ENCODE measurements around the gene AKIP1. TPM values are rescaled to one million over a fixed set of nuclear protein-coding genes. Genes with fewer than 3 reads are reported as not detected.

The AKIP1 gene
- total and polyA plus RNA-seq, 2 of the 8 experiments (the other 6 are each of a cell fraction or from before 2014, with no cell fraction given) = 17.8 to 29.6 TPM

DNA sequence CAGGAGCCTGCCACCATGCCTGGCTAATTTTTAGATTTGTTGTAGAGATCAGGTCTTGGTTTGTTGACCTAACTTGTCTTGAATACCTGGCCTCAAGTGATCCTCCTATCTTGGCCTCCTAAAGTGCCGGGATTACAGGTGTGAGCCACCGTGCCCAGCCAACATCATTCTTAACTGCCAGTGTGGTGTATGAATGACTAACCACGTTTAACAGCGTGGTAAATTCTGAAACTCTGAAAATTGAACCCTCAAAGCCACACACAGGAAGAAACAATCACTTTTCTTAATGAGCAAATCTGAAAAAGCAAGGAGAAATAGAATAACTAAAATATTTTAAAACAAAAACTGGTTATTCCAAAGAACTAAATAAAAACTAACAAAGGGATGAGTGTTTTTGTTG lies 45.9 kb downstream of the AKIP1 start:
- Histone ChIP-seq H3K9ac (replicated peaks in 1 of 4; ENCODE audit: extremely low read depth in 1 of 4, low read depth in 3 of 4, low read length in 3 of 4) (no peak overlapping the region), H4K91ac (replicated peaks; ENCODE audit: insufficient read length, low read length) (no peak overlapping the region), H2BK12ac (ENCODE audit: low read depth, low read length) (no peak overlapping the region), H3K56ac (replicated peaks; ENCODE audit: insufficient read length, low read depth, low read length) (no peak overlapping the region), H3K23ac (ENCODE audit: insufficient read length) (no peak overlapping the region), H3K27me3 (replicated peaks in 1 of 4; ENCODE audit: control insufficient read depth in 3 of 4, extremely low read depth in 1 of 4, insufficient read depth in 3 of 4, low read length in 3 of 4) (no peaks in the 10 kb centered on the region), H2BK5ac (ENCODE audit: low read depth, low read length) (no peak overlapping the region), H3K4me3 (ENCODE audit: extremely low read depth in 1 of 4, insufficient read depth in 2 of 4, low read depth in 3 of 4, low read length in 4 of 4) (no peak overlapping the region), H4K8ac (ENCODE audit: extremely low read depth, insufficient read depth, low read length) (no peak overlapping the region), H3K14ac (ENCODE audit: insufficient read length) (no peak overlapping the region), H3K36me3 (ENCODE audit: control insufficient read depth in 2 of 4, insufficient read depth in 4 of 4, low read length in 3 of 4) (peaks cover 0 to 9% (median 1%) of the 10 kb centered on the region in 4 experiments; a peak in 3 of 8 replicates), H2BK15ac (ENCODE audit: low read length) (no peak overlapping the region), H2BK120ac (replicated peaks; ENCODE audit: low read depth, low read length) (no peak overlapping the region), H3K23me2 (ENCODE audit: low read depth, low read length) (no peaks in the 10 kb centered on the region), H3K4me1 (replicated peaks in 1 of 4; ENCODE audit: control insufficient read depth in 3 of 4, insufficient read depth in 4 of 4, low read length in 3 of 4) (no peaks in the 10 kb centered on the region), H2AFZ (ENCODE audit: low read length) (no peak overlapping the region), H3K27ac (ENCODE audit: low read depth, low read length) (no peak overlapping the region), H4K5ac (ENCODE audit: insufficient read length, low read depth, low read length) (no peak overlapping the region), H3K18ac (ENCODE audit: extremely low read depth, low read length) (no peak overlapping the region), H3K79me1 (ENCODE audit: low read depth, low read length) (no peaks in the 10 kb centered on the region; the same call in 1 of the 2 replicates), H3K79me2 (ENCODE audit: control insufficient read depth in 1 of 2, insufficient read depth in 2 of 2, low read length in 2 of 2) (no peaks in the 10 kb centered on the region), H4K20me1 (replicated peaks in 1 of 2; ENCODE audit: control insufficient read depth in 1 of 2, insufficient read depth in 2 of 2, low read length in 2 of 2) (no peaks in the 10 kb centered on the region), H2AK5ac (ENCODE audit: low read depth, low read length) (no peak overlapping the region), H3K4ac (replicated peaks; ENCODE audit: insufficient read length, low read depth, low read length) (no peak overlapping the region), H3K4me2 (ENCODE audit: insufficient read depth in 1 of 2, low read depth in 2 of 2, low read length in 2 of 2) (no peak overlapping the region), H3K9me3 (ENCODE audit: insufficient read depth in 2 of 2, low read depth in 1 of 2, low read length in 1 of 2) (no peaks in the 10 kb centered on the region), H2BK20ac (ENCODE audit: low read length) (no peak overlapping the region)
- POLR2A ChIA-PET (ENCODE audit: partially characterized antibody) = no interaction called here
- no peak for FAIRE-seq
- DNase-seq (ENCODE audit: low read depth in 1 of 2, low spot score in 2 of 2) = no peak
- WGBS, 2 experiments (ENCODE audit: extremely low coverage in 1 of 2, insufficient coverage in 1 of 2, insufficient read length in 1 of 2, insufficient replicate concordance in 2 of 2, low coverage in 1 of 2, low lambda C conversion rate in 2 of 2, missing lambda C conversion rate in 1 of 2) = 92% methylated on average over 4 of the region's 4 CpGs; no CpG with 5 or more reads in 1 of the 2 experiments
- TF ChIP-seq KDM5A (IDR thresholded peaks at IDR 0.05; ENCODE audit: low read length) (no peak), RNF2 (IDR thresholded peaks at IDR 0.05; ENCODE audit: borderline replicate concordance, low read depth, low read length, missing control alignments, poor library complexity, severe bottlenecking) (no peak), NRF1 (IDR thresholded peaks at IDR 0.05; ENCODE audit: low read depth, low read length) (no peak), TCF12 (IDR thresholded peaks at IDR 0.05; ENCODE audit: low read depth, low read length) (no peak), MAFK (IDR thresholded peaks at IDR 0.05; ENCODE audit: low read depth, low read length) (no peak), CBX8 (IDR thresholded peaks at IDR 0.05; ENCODE audit: borderline replicate concordance, low read depth, low read length) (no peak), NANOG (IDR thresholded peaks at IDR 0.05; ENCODE audit: insufficient read depth, low read depth, low read length, poor library complexity, severe bottlenecking) (no peak), CEBPB (IDR thresholded peaks at IDR 0.05; ENCODE audit: low read depth, low read length) (no peak), EZH2 (IDR thresholded peaks at IDR 0.05; ENCODE audit: low read depth, low read length, severe bottlenecking) (no peak), SP2 (IDR thresholded peaks at IDR 0.05; ENCODE audit: low read length) (no peak)
- TF ChIP-seq, protein P1, sequence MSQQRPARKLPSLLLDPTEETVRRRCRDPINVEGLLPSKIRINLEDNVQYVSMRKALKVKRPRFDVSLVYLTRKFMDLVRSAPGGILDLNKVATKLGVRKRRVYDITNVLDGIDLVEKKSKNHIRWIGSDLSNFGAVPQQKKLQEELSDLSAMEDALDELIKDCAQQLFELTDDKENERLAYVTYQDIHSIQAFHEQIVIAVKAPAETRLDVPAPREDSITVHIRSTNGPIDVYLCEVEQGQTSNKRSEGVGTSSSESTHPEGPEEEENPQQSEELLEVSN (IDR thresholded peaks at IDR 0.05) = no peak
- CTCF ChIA-PET (ENCODE audit: partially characterized antibody) = interaction anchor here (0.6 to 2.4 kb wide), 3 partner anchors 23 to 269 kb away, joined by 3 to 12 read pairs (median 6); no protein-coding TSS in a partner anchor

Measured in H1 (cell line).